ENCODE measurements around the gene ITGAD. TPM values are rescaled to one million over a fixed set of nuclear protein-coding genes. Genes with fewer than 3 reads are reported as not detected.

The ITGAD gene
- total and polyA plus RNA-seq, 2 of the 13 experiments (the other 11 are each of a cell fraction or from before 2014, with no cell fraction given), result not detected

- TF ChIP-seq TIGD3 (CRISPR knock-in tag; IDR thresholded peaks at IDR 0.05; ENCODE audit: borderline replicate concordance) (no peak; the same call in 1 of the 2 replicates), TCF12 (IDR thresholded peaks at IDR 0.05) (no peak), TCF12 (CRISPR knock-in tag; IDR thresholded peaks at IDR 0.05) (no peak), KLF11 (CRISPR knock-in tag; IDR thresholded peaks at IDR 0.05) (peak; percentile 87; the same call in 1 of the 2 replicates), IRX3 (CRISPR knock-in tag; IDR thresholded peaks at IDR 0.05; ENCODE audit: borderline replicate concordance, low read depth) (peak; percentile 79; the same call in 1 of the 2 replicates), MXD4 (CRISPR knock-in tag; IDR thresholded peaks at IDR 0.05) (peak; percentile 95), ZNF224 (CRISPR knock-in tag; IDR thresholded peaks at IDR 0.05) (peak; percentile 10), KLF6 (CRISPR knock-in tag; IDR thresholded peaks at IDR 0.05) (peak; percentile 95), ZEB1 (IDR thresholded peaks at IDR 0.05; ENCODE audit: insufficient replicate concordance, low read depth) (no peak), SALL1 (CRISPR knock-in tag; IDR thresholded peaks at IDR 0.05) (peak; percentile 95), LBX2 (CRISPR knock-in tag; IDR thresholded peaks at IDR 0.05; ENCODE audit: borderline replicate concordance) (peak; percentile 66; the same call in 1 of the 2 replicates), ZNF691 (CRISPR knock-in tag; IDR thresholded peaks at IDR 0.05; ENCODE audit: borderline replicate concordance, low read depth) (0 out of 2 replicates have a peak, but pooled peaks have one; percentile 78), TSC22D2 (CRISPR knock-in tag; IDR thresholded peaks at IDR 0.05; ENCODE audit: borderline replicate concordance) (no peak), NFAT5 (CRISPR knock-in tag; IDR thresholded peaks at IDR 0.05) (peak; percentile 67), MNT (IDR thresholded peaks at IDR 0.05) (peak; percentile 53; the same call in 1 of the 2 replicates), SAP130 (CRISPR knock-in tag; IDR thresholded peaks at IDR 0.05; ENCODE audit: low read depth) (peak; percentile 95), ZFP36 (IDR thresholded peaks at IDR 0.05; ENCODE audit: borderline replicate concordance, low read depth, low read length, partially characterized antibody) (peak; percentile 24), MTF1 (CRISPR knock-in tag; IDR thresholded peaks at IDR 0.05) (peak; percentile 99), NR0B2 (CRISPR knock-in tag; IDR thresholded peaks at IDR 0.05) (peak; percentile 89; the same call in 1 of the 2 replicates)
Observed at GRCh38 chr16:31458844-31459686, 65.9 kb downstream of the ITGAD start, which contains the start of gene ARMC5 (continued).

Data from HepG2 (cell line).